ENCODE measurements around the gene SHISA7. TPM values are rescaled to one million over a fixed set of nuclear protein-coding genes. Genes with fewer than 3 reads are reported as not detected.

Gene SHISA7
- total RNA-seq, 1 donor from 2014 or later, result 0.21 TPM

DNA sequence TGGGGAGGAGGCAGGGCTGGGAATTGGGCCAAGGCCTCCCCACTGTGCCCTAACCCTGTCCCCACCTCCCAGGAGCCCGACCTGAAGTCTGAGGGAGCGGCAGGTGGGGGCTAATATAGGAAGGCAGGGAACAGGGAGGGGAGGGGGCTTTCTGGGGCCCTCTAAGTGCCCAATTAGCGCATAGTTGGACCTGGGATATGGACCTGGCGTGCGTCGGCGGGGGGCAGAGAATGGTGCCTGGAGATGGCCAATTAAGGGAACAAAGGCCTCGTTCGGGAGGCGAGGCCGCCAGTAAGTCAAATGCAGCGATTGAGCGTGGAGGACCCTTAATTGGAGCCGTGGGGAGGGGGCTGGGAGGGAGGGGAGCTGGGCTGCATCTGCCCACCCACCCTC lies 21.6 kb upstream of the SHISA7 start, which contains the start of gene C19orf85:
TSS of gene C19orf85 (minus strand) at position 90 of the 393 bp plus-strand sequence. CDS start 197 bp downstream, outside the sequence.
- H3K27ac Mint-ChIP-seq, result peak within 1 kb of the TSS; percentile 25
- Histone ChIP-seq H3K9me3 (ENCODE audit: low read depth) (no peaks in the 10 kb centered on the region), H3K79me2 (ENCODE audit: low read depth) (no peaks in the 10 kb centered on the region), H3K27ac (no peak within 1 kb of the TSS), H3K27me3 (no peaks in the 10 kb centered on the region), H3K9ac (no peak within 1 kb of the TSS), H3K36me3 (no peaks in the 10 kb centered on the region), H3F3A (ENCODE audit: low read depth) (peaks cover 40% of the 10 kb centered on the region), H2AFZ (replicated peaks) (no peak within 1 kb of the TSS), H4K20me1 (ENCODE audit: low read depth) (no peaks in the 10 kb centered on the region), H3K4me2 (peak within 1 kb of the TSS; percentile 46), H3K4me3 (no peak within 1 kb of the TSS), H3K4me1 (peaks cover 21% of the 10 kb centered on the region)
- no peaks in the 10 kb centered on the region for H3K36me3 Mint-ChIP-seq
- no peak for TF ChIP-seq EZH2phosphoT487 (IDR thresholded peaks at IDR 0.05)
- TF ChIP-seq, protein P1, sequence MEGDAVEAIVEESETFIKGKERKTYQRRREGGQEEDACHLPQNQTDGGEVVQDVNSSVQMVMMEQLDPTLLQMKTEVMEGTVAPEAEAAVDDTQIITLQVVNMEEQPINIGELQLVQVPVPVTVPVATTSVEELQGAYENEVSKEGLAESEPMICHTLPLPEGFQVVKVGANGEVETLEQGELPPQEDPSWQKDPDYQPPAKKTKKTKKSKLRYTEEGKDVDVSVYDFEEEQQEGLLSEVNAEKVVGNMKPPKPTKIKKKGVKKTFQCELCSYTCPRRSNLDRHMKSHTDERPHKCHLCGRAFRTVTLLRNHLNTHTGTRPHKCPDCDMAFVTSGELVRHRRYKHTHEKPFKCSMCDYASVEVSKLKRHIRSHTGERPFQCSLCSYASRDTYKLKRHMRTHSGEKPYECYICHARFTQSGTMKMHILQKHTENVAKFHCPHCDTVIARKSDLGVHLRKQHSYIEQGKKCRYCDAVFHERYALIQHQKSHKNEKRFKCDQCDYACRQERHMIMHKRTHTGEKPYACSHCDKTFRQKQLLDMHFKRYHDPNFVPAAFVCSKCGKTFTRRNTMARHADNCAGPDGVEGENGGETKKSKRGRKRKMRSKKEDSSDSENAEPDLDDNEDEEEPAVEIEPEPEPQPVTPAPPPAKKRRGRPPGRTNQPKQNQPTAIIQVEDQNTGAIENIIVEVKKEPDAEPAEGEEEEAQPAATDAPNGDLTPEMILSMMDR (IDR thresholded peaks at IDR 0.05), result no peak
- TF ChIP-seq EZH2 (IDR thresholded peaks at IDR 0.05), result no peak
- no peaks in the 10 kb centered on the region for H3K9me3 Mint-ChIP-seq
- H3K27me3 Mint-ChIP-seq (ENCODE audit: insufficient read depth, low read depth), result peaks cover 7% of the 10 kb centered on the region
- no peak within 1 kb of the TSS for H3K4me3 Mint-ChIP-seq
- peak; percentile 80 for DNase-seq (ENCODE audit: low spot score)
- peaks cover 29% of the 10 kb centered on the region for H3K4me1 Mint-ChIP-seq

DNA sequence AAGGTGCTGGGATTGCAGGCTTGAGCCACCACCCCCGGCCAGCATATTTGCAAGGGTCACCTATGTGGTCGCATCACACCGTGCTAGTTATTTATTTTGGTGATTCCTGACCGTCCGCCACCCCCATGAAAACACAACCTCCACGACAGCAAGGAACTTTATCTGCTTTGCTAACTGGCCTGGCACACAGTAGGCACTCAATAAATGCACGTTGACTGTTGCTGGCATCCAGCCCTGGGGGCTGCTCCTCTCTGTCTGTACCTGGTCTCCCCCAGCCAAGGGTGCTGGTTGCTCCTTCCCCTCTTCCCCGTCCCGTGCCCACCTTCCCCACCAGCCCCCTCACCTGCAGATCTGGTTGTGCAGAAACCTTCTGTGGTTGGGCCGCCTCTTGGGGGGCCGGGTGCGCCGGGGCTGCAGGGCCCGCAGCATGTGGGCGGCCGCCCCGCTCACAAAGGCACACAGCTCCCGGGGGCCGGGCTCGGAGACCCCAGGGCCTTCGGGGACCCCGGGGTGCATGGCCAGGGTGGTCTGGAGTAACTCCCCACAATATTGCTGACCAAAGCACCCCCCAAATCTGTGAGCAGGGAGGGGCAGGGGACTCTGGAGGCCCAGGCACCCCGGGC lies 21.1 kb upstream of the SHISA7 start:
- Histone ChIP-seq H3K9me3 (ENCODE audit: low read depth) (no peaks in the 10 kb centered on the region), H3K4me3 (no peak overlapping the region), H4K20me1 (ENCODE audit: low read depth) (no peaks in the 10 kb centered on the region), H3K27me3 (no peaks in the 10 kb centered on the region), H3K27ac (no peak overlapping the region), H3F3A (ENCODE audit: low read depth) (peaks cover 43% of the 10 kb centered on the region), H3K4me1 (peaks cover 23% of the 10 kb centered on the region), H3K79me2 (ENCODE audit: low read depth) (no peaks in the 10 kb centered on the region), H3K4me2 (peak overlapping the region; percentile 46), H3K36me3 (no peaks in the 10 kb centered on the region), H2AFZ (replicated peaks) (no peak overlapping the region), H3K9ac (no peak overlapping the region)
- Mint-ChIP-seq H3K27me3 (ENCODE audit: insufficient read depth, low read depth) (peaks cover 7% of the 10 kb centered on the region), H3K36me3 (no peaks in the 10 kb centered on the region), H3K9me3 (no peaks in the 10 kb centered on the region), H3K4me1 (peaks cover 33% of the 10 kb centered on the region), H3K27ac (no peak overlapping the region), H3K4me3 (no peak overlapping the region)
- TF ChIP-seq, protein P1 (IDR thresholded peaks at IDR 0.05), result no peak
- TF ChIP-seq EZH2 (IDR thresholded peaks at IDR 0.05) (no peak), EZH2phosphoT487 (IDR thresholded peaks at IDR 0.05) (no peak)
- no peak for DNase-seq (ENCODE audit: low spot score)

DNA sequence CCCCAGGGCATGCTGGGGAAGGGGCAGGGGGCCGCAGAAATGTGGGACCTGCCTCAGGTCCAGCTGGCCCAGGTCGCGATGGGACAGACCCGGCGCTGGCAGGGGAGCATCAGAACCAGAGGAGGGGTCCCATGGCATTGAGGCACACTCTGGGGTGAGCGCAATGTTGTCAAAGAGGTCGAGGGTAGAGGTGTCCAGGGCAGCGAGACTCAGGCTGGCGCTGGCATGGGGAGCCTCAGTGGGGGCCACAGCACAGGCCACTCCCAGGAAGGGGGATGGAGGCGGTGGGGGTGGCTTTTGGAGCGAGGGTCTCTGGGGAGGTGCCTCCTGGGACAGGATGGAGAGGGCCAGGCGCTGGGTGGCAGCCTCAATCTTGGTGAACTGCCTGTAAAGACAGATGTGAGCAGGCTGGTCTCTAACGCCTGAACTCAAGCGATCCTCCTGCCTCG lies 20.5 kb upstream of the SHISA7 start:
- no peak overlapping the region for H3K9ac ChIP-seq
- H4K20me1 ChIP-seq (ENCODE audit: low read depth), result no peaks in the 10 kb centered on the region
- no peak overlapping the region for H2AFZ ChIP-seq (replicated peaks)
- no peaks in the 10 kb centered on the region for H3K27me3 ChIP-seq
- no peaks in the 10 kb centered on the region for H3K36me3 ChIP-seq
- H3K4me3 ChIP-seq, result no peak overlapping the region
- no peak overlapping the region for H3K27ac ChIP-seq
- no peaks in the 10 kb centered on the region for H3K36me3 Mint-ChIP-seq
- peaks cover 37% of the 10 kb centered on the region for H3K4me1 Mint-ChIP-seq
- H3K9me3 Mint-ChIP-seq, result no peaks in the 10 kb centered on the region
- H3K27me3 Mint-ChIP-seq (ENCODE audit: insufficient read depth, low read depth), result peaks cover 7% of the 10 kb centered on the region
- H3K4me1 ChIP-seq, result peaks cover 23% of the 10 kb centered on the region
- no peaks in the 10 kb centered on the region for H3K79me2 ChIP-seq (ENCODE audit: low read depth)
- peaks cover 43% of the 10 kb centered on the region for H3F3A ChIP-seq (ENCODE audit: low read depth)
- H3K27ac Mint-ChIP-seq, result peak overlapping the region; percentile 25
- H3K4me2 ChIP-seq, result no peak overlapping the region
- DNase-seq (ENCODE audit: low spot score), result no peak
- no peak overlapping the region for H3K4me3 Mint-ChIP-seq
- TF ChIP-seq, protein P1 (IDR thresholded peaks at IDR 0.05), result no peak
- TF ChIP-seq EZH2 (IDR thresholded peaks at IDR 0.05) (no peak), EZH2phosphoT487 (IDR thresholded peaks at IDR 0.05) (no peak)
- H3K9me3 ChIP-seq (ENCODE audit: low read depth), result no peaks in the 10 kb centered on the region
